Memory B cell (primary cell): ENCODE results near the gene LRMDA.
A peak's percentile ranks its signal among the peaks of the same experiment; 100 is the strongest.
"Not testable (repeated sequence)": the region's sequence is repeated elsewhere in the genome, so short reads cannot be mapped to it uniquely, and the experiment has no call there.

Experiments
- ATAC-seq: fragments of 150-1000 bp; cut with Tn5 transposase; 2 replicates; pipeline ENCODE4 v1.10.0; 2021; ENCODE audit warnings: low read depth, mild to moderate bottlenecking, moderate library complexity
- DNase-seq, 2 donors: peaks; one replicate each; pipeline ENCODE4 v3.0.0; 2022; ENCODE audit warnings: low spot score in 2 of 2
- H3K27ac Mint-ChIP-seq: one replicate; pipeline ENCODE4 v1.8.0; 2022; ENCODE audit warnings: mild to moderate bottlenecking, moderate library complexity, mixed read lengths
- H3K27me3 Mint-ChIP-seq: one replicate; pipeline ENCODE4 v1.8.0; 2022; ENCODE audit warnings: mixed read lengths
- H3K36me3 Mint-ChIP-seq: one replicate; pipeline ENCODE4 v1.8.0; 2022; ENCODE audit warnings: mild to moderate bottlenecking, mixed read lengths
- H3K4me1 Mint-ChIP-seq: one replicate; pipeline ENCODE4 v1.8.0; 2022; ENCODE audit warnings: mixed read lengths
- H3K4me3 Mint-ChIP-seq: one replicate; pipeline ENCODE4 v1.8.0; 2022; ENCODE audit warnings: mild to moderate bottlenecking, moderate library complexity, mixed read lengths
- H3K9me3 Mint-ChIP-seq: one replicate; pipeline ENCODE4 v1.8.0; 2022; ENCODE audit warnings: mixed read lengths

Gene LRMDA

DNA sequence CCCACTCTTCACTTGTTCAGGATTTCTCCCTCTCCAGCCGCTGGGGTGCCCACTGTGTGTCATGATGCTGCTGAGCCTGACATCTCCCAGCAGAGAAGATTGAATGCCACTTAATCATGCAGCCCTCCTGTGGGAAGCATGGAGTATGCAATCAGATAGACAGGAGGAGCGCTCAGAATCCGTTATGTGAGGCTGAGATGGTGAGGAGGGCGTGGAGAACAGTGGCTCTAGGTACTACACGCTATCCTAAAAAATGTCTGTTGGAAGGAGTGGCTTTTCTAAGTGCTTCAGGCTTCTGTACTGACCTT, 334.3 kb downstream of the LRMDA start:
- H3K4me1 Mint-ChIP-seq = no peaks in the 10 kb centered on the region
- no peak overlapping the region for H3K4me3 Mint-ChIP-seq
- no peak overlapping the region for H3K27ac Mint-ChIP-seq
- H3K27me3 Mint-ChIP-seq = peaks cover 1% of the 10 kb centered on the region
- H3K9me3 Mint-ChIP-seq = no peaks in the 10 kb centered on the region
- DNase-seq = no peak
- no peaks in the 10 kb centered on the region for H3K36me3 Mint-ChIP-seq
- ATAC-seq = no peak

GRCh38 chr10:75766106-75766505, 334.7 kb downstream of the LRMDA start:
- ATAC-seq = no peak
- no peaks in the 10 kb centered on the region for H3K4me1 Mint-ChIP-seq
- no peaks in the 10 kb centered on the region for H3K9me3 Mint-ChIP-seq
- no peaks in the 10 kb centered on the region for H3K36me3 Mint-ChIP-seq
- DNase-seq = no peak
- H3K27me3 Mint-ChIP-seq = peaks cover 1% of the 10 kb centered on the region
- no peak overlapping the region for H3K27ac Mint-ChIP-seq
- H3K4me3 Mint-ChIP-seq = no peak overlapping the region

- H3K4me1 Mint-ChIP-seq, H3K27me3 Mint-ChIP-seq, H3K27ac Mint-ChIP-seq, H3K4me3 Mint-ChIP-seq, ATAC-seq, H3K9me3 Mint-ChIP-seq, H3K36me3 Mint-ChIP-seq, DNase-seq: not testable (repeated sequence)
Measured at GRCh38 chr10:75766752-75767151, 335.3 kb downstream of the LRMDA start.

GRCh38 chr10:75770626-75771081, 339.2 kb downstream of the LRMDA start:
- ATAC-seq (no peak), DNase-seq (no peak)
- Mint-ChIP-seq H3K27me3 (peaks cover 1% of the 10 kb centered on the region), H3K4me1 (peaks cover 6% of the 10 kb centered on the region), H3K9me3 (no peaks in the 10 kb centered on the region), H3K4me3 (no peak overlapping the region), H3K36me3 (no peaks in the 10 kb centered on the region), H3K27ac (no peak overlapping the region)

DNA sequence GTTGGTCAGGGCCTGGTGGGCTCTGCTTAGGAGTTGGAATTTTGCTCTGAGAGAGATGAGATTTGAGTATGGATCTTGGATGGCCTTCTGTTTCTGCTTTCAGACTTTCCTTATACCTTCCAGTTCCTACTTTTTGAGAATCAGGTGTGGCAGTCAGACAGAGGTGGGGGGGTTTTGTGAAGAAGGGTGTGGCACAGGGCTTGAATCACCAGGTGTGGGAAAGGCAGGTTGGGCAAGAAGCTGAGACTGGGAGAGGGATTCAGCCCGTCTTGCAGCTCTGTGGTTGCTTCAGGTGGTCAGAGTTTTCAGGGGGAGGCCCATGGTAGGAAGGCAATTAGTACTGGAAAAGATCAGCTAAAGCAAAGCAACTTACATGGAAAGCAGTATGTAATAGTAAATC, 340.2 kb downstream of the LRMDA start:
- ATAC-seq (no peak), DNase-seq (no peak)
- Mint-ChIP-seq H3K4me1 (peaks cover 6% of the 10 kb centered on the region), H3K4me3 (peak overlapping the region; percentile 45), H3K36me3 (no peaks in the 10 kb centered on the region), H3K27ac (peak overlapping the region; percentile 3), H3K9me3 (no peaks in the 10 kb centered on the region), H3K27me3 (peaks cover 1% of the 10 kb centered on the region)

GRCh38 chr10:75772153-75772887, 340.9 kb downstream of the LRMDA start:
- Mint-ChIP-seq H3K27me3 (peaks cover 1% of the 10 kb centered on the region), H3K36me3 (no peaks in the 10 kb centered on the region), H3K27ac (peak overlapping the region; percentile 13), H3K9me3 (no peaks in the 10 kb centered on the region), H3K4me3 (peak overlapping the region; percentile 82), H3K4me1 (peaks cover 6% of the 10 kb centered on the region)
- ATAC-seq = no peak
- DNase-seq = no peak

- no peak for ATAC-seq
- no peak for DNase-seq
- Mint-ChIP-seq H3K27me3 (peaks cover 1% of the 10 kb centered on the region), H3K4me1 (peaks cover 6% of the 10 kb centered on the region), H3K4me3 (no peak overlapping the region), H3K36me3 (no peaks in the 10 kb centered on the region), H3K27ac (no peak overlapping the region), H3K9me3 (no peaks in the 10 kb centered on the region)
Measured at GRCh38 chr10:75773231-75773780, 341.9 kb downstream of the LRMDA start.

DNA sequence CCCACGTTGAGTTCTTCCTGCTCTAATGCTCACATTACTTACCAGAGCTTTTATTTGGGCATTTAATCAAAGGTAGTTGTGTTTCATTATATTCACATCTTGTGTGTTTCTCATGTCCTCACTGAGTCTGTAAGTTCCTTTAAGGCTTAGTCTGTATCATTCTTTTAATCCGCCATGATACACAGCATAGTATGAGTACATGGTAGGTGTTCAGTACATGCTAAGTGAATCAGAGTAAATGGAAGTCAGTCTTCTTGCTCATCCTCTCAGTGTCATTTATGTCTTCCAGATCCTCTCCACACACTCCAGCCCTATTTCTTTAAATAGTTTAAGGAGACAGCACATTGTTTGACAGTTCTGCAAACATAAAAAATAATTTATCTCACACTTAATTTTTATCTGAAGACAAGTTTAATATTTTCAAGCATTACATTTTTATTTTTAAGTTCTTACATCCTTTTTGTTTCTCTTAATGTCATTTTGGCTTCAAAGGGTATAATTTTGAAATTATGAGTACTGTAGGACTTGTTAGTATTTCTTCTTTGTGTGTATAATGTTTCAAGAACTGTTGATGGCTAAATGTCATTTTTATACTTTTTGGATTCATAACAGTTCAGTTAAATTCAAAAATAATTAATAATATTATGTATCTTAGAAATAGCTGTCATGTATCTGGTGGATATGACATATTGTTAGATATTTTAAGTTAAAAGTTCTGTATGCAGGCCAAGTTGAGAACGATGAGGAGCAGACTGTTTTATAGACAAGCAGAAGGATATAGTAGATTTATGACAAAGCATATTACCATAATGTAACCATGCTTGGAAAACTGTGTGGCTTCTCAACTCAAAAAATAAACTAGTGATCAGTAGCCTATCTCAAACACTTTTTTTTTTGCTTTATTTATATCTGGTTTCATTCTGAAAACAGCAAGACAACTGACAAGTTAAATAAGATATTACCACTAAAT, 342.7 kb downstream of the LRMDA start:
- no peak overlapping the region for H3K27ac Mint-ChIP-seq
- ATAC-seq (no peak), DNase-seq (no peak)
- H3K9me3 Mint-ChIP-seq = no peaks in the 10 kb centered on the region
- no peaks in the 10 kb centered on the region for H3K36me3 Mint-ChIP-seq
- no peaks in the 10 kb centered on the region for H3K27me3 Mint-ChIP-seq
- H3K4me1 Mint-ChIP-seq = peaks cover 6% of the 10 kb centered on the region
- no peak overlapping the region for H3K4me3 Mint-ChIP-seq

DNA sequence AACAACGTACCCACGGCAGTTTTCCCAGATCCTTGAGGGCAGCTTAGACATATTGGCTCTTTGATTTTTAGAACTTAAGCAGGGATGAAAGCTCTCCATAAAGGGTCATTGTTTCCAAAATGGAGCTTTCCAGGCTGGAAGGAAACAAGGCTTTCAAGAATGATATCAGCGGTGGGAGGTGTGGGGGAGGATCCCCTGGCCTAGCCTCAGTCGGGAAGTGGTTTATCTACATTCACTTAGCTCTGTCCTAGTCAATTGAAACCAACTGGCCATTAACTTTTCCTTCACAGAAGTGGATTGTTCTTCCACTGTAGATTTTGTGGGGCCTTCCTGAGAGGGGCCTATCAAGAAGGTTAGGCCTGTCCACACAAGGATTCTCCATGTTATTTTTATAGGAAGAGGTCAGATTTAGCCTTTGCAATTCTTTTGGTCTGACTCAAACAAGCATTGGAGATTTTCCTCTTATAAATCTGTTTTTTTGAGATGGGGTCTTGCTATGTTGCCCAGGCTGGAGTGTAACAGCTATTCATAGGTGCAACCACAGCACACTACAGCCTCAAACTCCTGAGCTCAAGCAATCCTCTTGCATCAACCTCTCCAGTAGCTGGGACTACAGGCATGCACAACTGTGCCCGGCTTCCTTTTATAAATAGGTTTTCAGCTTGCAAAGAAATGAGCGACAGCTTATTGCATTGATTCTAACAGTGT, 343.5 kb downstream of the LRMDA start:
- no peak for ATAC-seq
- Mint-ChIP-seq H3K4me3 (no peak overlapping the region), H3K27ac (no peak overlapping the region)

GRCh38 chr10:75776738-75777504, 345.5 kb downstream of the LRMDA start:
- H3K4me3 Mint-ChIP-seq = no peak overlapping the region
- H3K27ac Mint-ChIP-seq = no peak overlapping the region

More for the DNA sequence above, 343.5 kb downstream of the LRMDA start:
- Mint-ChIP-seq H3K4me1 (peaks cover 6% of the 10 kb centered on the region), H3K36me3 (no peaks in the 10 kb centered on the region), H3K9me3 (no peaks in the 10 kb centered on the region), H3K27me3 (peaks cover 2% of the 10 kb centered on the region)
- DNase-seq = no peak

DNA sequence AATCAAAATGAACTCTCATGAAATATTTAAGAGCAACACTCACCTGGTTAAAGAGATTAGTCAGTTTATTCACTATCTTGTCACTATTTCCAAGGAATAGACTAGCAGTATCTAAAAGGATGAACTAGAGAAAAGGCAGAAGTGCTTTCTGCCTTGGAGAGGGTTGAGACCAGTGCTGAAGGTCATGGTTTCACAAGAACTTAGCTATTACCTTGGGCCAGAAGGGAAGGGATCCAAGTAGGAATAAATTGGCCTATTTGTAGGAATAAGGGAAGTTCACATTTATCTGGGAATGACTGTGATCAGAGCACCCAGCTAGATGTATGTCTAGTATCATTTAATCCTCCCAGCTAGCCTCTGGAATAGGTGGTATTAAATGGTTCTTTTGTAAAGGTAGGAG, 347.2 kb downstream of the LRMDA start:
- DNase-seq = no peak
- no peak for ATAC-seq
- Mint-ChIP-seq H3K27ac (no peak overlapping the region), H3K9me3 (no peaks in the 10 kb centered on the region), H3K36me3 (no peaks in the 10 kb centered on the region), H3K4me3 (no peak overlapping the region), H3K4me1 (no peaks in the 10 kb centered on the region), H3K27me3 (peaks cover 2% of the 10 kb centered on the region)

More at GRCh38 chr10:75776738-75777504, 345.5 kb downstream of the LRMDA start:
- DNase-seq = no peak
- Mint-ChIP-seq H3K36me3 (no peaks in the 10 kb centered on the region), H3K9me3 (no peaks in the 10 kb centered on the region), H3K27me3 (peaks cover 2% of the 10 kb centered on the region), H3K4me1 (peaks cover 3% of the 10 kb centered on the region)
- no peak for ATAC-seq

DNA sequence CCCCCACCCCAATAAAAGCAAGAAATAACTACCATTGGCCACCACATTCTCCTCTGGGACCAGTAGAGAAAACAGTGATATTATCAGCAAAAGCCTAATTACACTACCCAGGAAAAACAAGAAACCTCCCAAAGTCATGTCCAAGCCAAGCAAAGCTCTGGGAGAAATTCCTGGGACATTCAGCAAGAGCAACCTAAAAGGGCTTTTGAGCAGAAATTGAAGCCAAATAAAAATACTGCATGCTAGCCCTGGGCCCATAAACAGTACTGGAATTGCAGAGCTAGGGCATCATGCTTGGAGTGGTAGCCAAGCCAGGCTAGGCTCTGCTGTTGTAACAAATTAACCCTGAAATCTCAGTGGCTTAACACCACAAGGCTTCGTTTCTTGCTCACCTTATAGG, 347.9 kb downstream of the LRMDA start:
- Mint-ChIP-seq H3K4me1 (no peaks in the 10 kb centered on the region), H3K36me3 (no peaks in the 10 kb centered on the region), H3K4me3 (no peak overlapping the region), H3K27me3 (peaks cover 2% of the 10 kb centered on the region), H3K27ac (no peak overlapping the region), H3K9me3 (no peaks in the 10 kb centered on the region)
- ATAC-seq = no peak
- DNase-seq = no peak

GRCh38 chr10:75782463-75783248, 351.2 kb downstream of the LRMDA start:
- Mint-ChIP-seq H3K36me3 (no peaks in the 10 kb centered on the region), H3K27ac (no peak overlapping the region), H3K4me1 (no peaks in the 10 kb centered on the region), H3K27me3 (peaks cover 2% of the 10 kb centered on the region), H3K4me3 (no peak overlapping the region), H3K9me3 (no peaks in the 10 kb centered on the region)
- no peak for ATAC-seq
- DNase-seq = no peak
